ENCODE measurements around the gene VGLL3. TPM values are rescaled to one million over a fixed set of nuclear protein-coding genes. Genes with fewer than 3 reads are reported as not detected.

Gene VGLL3
- polyA plus RNA-seq, 1 experiment = 27.2 TPM

DNA sequence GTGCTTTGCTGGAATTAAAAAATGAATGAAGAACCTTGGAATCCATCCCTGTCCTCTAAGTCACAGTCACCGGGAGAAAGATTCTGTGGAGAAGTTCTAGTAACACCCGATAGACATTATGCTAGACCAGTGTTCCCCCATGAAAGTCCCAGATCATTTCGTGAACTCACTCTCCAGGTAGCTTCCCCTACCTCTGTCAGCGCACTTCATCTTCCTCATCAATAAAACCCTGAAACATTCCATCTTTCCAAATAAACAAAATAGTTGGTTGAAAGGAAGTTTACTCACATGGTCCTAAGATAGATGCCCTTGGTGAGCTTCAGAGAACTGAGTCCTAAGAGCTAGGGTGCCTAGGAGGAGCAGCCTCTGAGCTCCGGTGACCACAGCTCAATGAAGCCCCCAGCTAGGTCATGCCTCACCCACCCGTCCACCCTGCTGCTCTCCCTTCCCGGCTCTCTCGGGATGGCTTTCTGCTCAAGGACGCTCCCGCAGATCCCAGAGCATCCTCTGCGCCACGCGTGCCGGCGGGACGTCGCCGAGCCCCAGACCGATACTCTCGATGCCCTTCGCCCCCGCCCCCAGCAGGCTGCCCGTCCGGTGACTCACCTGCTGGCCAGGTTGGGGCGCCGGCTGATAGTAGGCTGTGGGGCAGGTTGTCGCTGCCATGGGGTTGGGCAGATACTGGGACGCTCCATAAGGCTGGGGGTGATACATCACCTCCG is 776 bp downstream of the VGLL3 start:
- ChIA-PET POLR2A (interaction anchor here (0.6 to 3.1 kb wide), 5 partner anchors 9 to 76 kb away, joined by 3 to 18 read pairs (median 8); no protein-coding TSS in a partner anchor), CTCF (interaction anchor here (1.0 kb wide), 1 partner anchor 205 kb away, joined by 3 read pairs; no protein-coding TSS in a partner anchor)
- DNase-seq (ENCODE audit: low read depth, low spot score) = no peak
- TF ChIP-seq, protein P1, sequence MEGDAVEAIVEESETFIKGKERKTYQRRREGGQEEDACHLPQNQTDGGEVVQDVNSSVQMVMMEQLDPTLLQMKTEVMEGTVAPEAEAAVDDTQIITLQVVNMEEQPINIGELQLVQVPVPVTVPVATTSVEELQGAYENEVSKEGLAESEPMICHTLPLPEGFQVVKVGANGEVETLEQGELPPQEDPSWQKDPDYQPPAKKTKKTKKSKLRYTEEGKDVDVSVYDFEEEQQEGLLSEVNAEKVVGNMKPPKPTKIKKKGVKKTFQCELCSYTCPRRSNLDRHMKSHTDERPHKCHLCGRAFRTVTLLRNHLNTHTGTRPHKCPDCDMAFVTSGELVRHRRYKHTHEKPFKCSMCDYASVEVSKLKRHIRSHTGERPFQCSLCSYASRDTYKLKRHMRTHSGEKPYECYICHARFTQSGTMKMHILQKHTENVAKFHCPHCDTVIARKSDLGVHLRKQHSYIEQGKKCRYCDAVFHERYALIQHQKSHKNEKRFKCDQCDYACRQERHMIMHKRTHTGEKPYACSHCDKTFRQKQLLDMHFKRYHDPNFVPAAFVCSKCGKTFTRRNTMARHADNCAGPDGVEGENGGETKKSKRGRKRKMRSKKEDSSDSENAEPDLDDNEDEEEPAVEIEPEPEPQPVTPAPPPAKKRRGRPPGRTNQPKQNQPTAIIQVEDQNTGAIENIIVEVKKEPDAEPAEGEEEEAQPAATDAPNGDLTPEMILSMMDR (IDR thresholded peaks at IDR 0.05; ENCODE audit: low read depth, low read length) = no peak
- H3K4me3 ChIP-seq (ENCODE audit: low read depth, low read length) = peak overlapping the region; percentile 94
- H3K27me3 ChIP-seq (ENCODE audit: control insufficient read depth, insufficient read depth, low read length) = no peaks in the 10 kb centered on the region
- H3K27ac ChIP-seq (ENCODE audit: low read depth, low read length) = peak overlapping the region; percentile 86
- no peaks in the 10 kb centered on the region for H3K9me3 ChIP-seq (ENCODE audit: control insufficient read depth, insufficient read depth, low read length)

DNA sequence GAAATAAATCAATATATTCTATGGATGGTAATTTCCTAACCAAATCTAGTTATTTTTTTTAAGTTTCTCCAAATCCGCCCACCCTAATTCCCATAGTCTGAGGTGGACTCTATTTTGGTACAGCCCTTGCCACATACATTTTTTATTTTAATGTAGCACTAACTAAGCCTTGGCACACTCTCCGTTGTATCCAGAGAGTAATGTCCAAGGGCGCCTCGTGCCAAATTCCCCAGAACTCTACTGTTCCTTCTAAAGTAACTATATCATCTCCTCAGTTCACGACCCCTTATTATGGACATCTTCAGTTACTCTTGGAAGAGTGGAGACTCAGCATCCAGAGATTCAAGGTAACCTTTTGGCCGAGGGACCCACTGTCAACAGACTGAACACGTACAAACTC is 1.3 kb downstream of the VGLL3 start:
- POLR2A ChIA-PET = interaction anchor here (0.6 to 3.1 kb wide), 3 partner anchors 12 to 77 kb away, joined by 3 to 18 read pairs (median 9); no protein-coding TSS in a partner anchor
- DNase-seq (ENCODE audit: low read depth, low spot score) = no peak
- no peaks in the 10 kb centered on the region for H3K27me3 ChIP-seq (ENCODE audit: control insufficient read depth, insufficient read depth, low read length)
- H3K27ac ChIP-seq (ENCODE audit: low read depth, low read length) = peak overlapping the region; percentile 86
- TF ChIP-seq, protein P1 (IDR thresholded peaks at IDR 0.05; ENCODE audit: low read depth, low read length) = no peak
- H3K9me3 ChIP-seq (ENCODE audit: control insufficient read depth, insufficient read depth, low read length) = no peaks in the 10 kb centered on the region
- H3K4me3 ChIP-seq (ENCODE audit: low read depth, low read length) = peak overlapping the region; percentile 94
- CTCF ChIA-PET = no interaction called here

DNA sequence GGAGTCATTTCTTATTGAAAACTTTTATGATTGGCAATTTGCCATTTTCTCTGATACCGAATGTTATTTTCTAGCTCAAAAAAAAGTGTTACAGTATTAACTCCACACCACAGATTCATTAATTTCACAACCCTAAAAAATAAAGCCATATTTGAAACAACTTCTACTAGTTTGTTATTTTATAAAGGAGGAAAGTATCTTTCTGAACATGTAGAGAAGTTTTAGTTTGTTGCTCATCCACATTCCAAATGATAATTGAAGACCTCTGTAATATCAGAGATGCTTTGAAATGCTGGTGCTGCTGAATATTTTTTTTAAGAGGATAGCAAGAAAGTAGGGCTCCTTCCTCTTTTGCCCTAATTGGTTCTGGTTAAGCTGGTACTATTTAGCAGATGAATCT is 1.9 kb downstream of the VGLL3 start:
- Histone ChIP-seq H3K27ac (ENCODE audit: low read depth, low read length) (peak overlapping the region; percentile 24), H3K27me3 (ENCODE audit: control insufficient read depth, insufficient read depth, low read length) (no peaks in the 10 kb centered on the region), H3K9me3 (ENCODE audit: control insufficient read depth, insufficient read depth, low read length) (no peaks in the 10 kb centered on the region), H3K4me3 (ENCODE audit: low read depth, low read length) (peak overlapping the region; percentile 94)
- ChIA-PET POLR2A (interaction anchor here (0.7 to 3.1 kb wide), 2 partner anchors 11 to 51 kb away, joined by 3 to 18 read pairs; no protein-coding TSS in a partner anchor), CTCF (interaction anchor here (0.8 to 1.0 kb wide), 3 partner anchors 18 to 93 kb away, joined by 3 read pairs; no protein-coding TSS in a partner anchor)
- no peak for DNase-seq (ENCODE audit: low read depth, low spot score)
- TF ChIP-seq, protein P1 (IDR thresholded peaks at IDR 0.05; ENCODE audit: low read depth, low read length) = no peak

DNA sequence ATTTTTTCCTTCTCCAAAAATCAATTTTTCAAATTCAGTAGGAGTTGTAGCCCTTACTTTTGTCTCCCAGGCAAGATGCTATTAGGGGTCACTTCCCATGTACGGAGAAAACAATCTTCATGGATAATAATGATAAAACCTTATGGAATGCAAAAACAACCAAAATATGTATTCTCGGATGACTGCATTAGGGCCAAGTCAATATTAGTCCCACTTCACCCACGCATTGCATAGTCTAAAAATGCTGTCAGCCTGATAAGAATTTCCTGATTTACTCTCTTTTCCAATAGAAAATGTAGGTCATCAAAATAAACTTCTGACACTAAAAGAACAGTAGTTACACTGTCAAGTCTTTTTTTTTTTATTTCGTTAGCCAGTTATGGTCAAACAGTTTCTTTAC is 2.7 kb downstream of the VGLL3 start:
- DNase-seq (ENCODE audit: low read depth, low spot score) = no peak
- TF ChIP-seq, protein P1 (IDR thresholded peaks at IDR 0.05; ENCODE audit: low read depth, low read length) = no peak
- Histone ChIP-seq H3K4me3 (ENCODE audit: low read depth, low read length) (peak overlapping the region; percentile 94), H3K27me3 (ENCODE audit: control insufficient read depth, insufficient read depth, low read length) (no peaks in the 10 kb centered on the region), H3K9me3 (ENCODE audit: control insufficient read depth, insufficient read depth, low read length) (no peaks in the 10 kb centered on the region), H3K27ac (ENCODE audit: low read depth, low read length) (peak overlapping the region; percentile 53)
- ChIA-PET CTCF (interaction anchor here (0.9 to 1.0 kb wide), 2 partner anchors 19 to 94 kb away, joined by 3 read pairs; no protein-coding TSS in a partner anchor), POLR2A (interaction anchor here (0.5 kb wide), 1 partner anchor 214 kb away, joined by 4 read pairs; no protein-coding TSS in a partner anchor)

DNA sequence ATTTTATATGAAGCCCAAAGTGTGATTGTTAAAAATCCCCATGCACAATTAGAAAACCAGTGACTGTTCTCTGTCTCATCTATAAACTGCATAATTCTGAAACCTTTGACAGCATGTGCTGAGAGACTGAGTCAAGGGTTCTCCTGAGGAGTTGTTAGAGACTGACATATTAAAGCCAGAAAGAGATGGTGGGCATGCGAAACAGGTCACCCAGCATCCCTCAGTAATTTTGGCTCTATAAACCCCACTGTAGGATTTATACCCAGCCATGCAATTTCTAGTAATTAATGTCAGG is 3.6 kb downstream of the VGLL3 start:
- DNase-seq (ENCODE audit: low read depth, low spot score) = no peak
- Histone ChIP-seq H3K27ac (ENCODE audit: low read depth, low read length) (no peak overlapping the region), H3K4me3 (ENCODE audit: low read depth, low read length) (peak overlapping the region; percentile 94), H3K9me3 (ENCODE audit: control insufficient read depth, insufficient read depth, low read length) (no peaks in the 10 kb centered on the region), H3K27me3 (ENCODE audit: control insufficient read depth, insufficient read depth, low read length) (no peaks in the 10 kb centered on the region)
- POLR2A ChIA-PET = interaction anchor here (0.5 kb wide), 1 partner anchor 213 kb away, joined by 4 read pairs; no protein-coding TSS in a partner anchor
- CTCF ChIA-PET = interaction anchor here (1.0 kb wide), 1 partner anchor 96 kb away, joined by 6 read pairs; no protein-coding TSS in a partner anchor
- TF ChIP-seq, protein P1 (IDR thresholded peaks at IDR 0.05; ENCODE audit: low read depth, low read length) = no peak

All from AG04450 (cell line).